K562 (cell line): ENCODE measurements around the gene CETN2.

Source experiments
- CREB1 ChIP-seq, 2 experiments: sonication (generic) in 1 of 2; formaldehyde crosslinking in 1 of 2; IDR thresholded peaks; 2 replicates each; pipeline versions ENCODE4 v1.6.1 to v1.8.0; 2012 to 2022; ENCODE audit warnings: inconsistent platforms in 1 of 2, mild to moderate bottlenecking in 1 of 2, missing genetic modification reagents in 1 of 2, moderate library complexity in 1 of 2
- ELF1 ChIP-seq: fragments of 200-800 bp; sonication (Bioruptor generic); IDR thresholded peaks from 2 replicates; pipeline ENCODE4 v1.6.1; 2016; ENCODE audit warnings: missing genetic modification characterization, missing compliant biosample characterization
- FOXJ3 ChIP-seq: sonication (generic); formaldehyde crosslinking; IDR thresholded peaks from 2 replicates; pipeline ENCODE4 v1.4.0; 2020; ENCODE audit warnings: mild to moderate bottlenecking, missing genetic modification reagents
- JUN ChIP-seq, 2 experiments: sonication (generic) in 1 of 2; formaldehyde crosslinking in 1 of 2; IDR thresholded peaks; 2 replicates each; pipeline versions ENCODE4 v1.6.1 to v1.8.0; 2012 to 2022; ENCODE audit warnings: borderline replicate concordance in 2 of 2, mild to moderate bottlenecking in 2 of 2, improper control_type of control experiment in 1 of 2, low read depth in 1 of 2, low read length in 1 of 2, missing genetic modification reagents in 1 of 2
- KAT8 ChIP-seq: fragments of 450-650 bp; IDR thresholded peaks from 2 replicates; pipeline ENCODE4 v1.6.1; 2016; ENCODE audit warnings: low read depth, mild to moderate bottlenecking
- MYC ChIP-seq, 2 experiments: fragments of 250-450 bp in 1 of 2; sonication (Bioruptor Pico) in 1 of 2; IDR thresholded peaks; 2 replicates each; pipeline versions ENCODE4 v1.5.1 to v1.6.1; 2012 to 2021; ENCODE audit warnings: low read depth in 2 of 2, borderline replicate concordance in 1 of 2, improper control_type of control experiment in 1 of 2, low read length in 1 of 2, mild to moderate bottlenecking in 1 of 2, moderate library complexity in 1 of 2
- POLR2A ChIP-seq: fragments of 450-650 bp; conservative IDR thresholded peaks from 2 replicates; pipeline ENCODE4 v1.6.1; 2016
- POLR2AphosphoS5 ChIP-seq: IDR thresholded peaks from 2 replicates; pipeline ENCODE4 v1.6.1; 2011; ENCODE audit warnings: mild to moderate bottlenecking, low read depth, low read length, moderate library complexity; ENCODE audit not compliant: control insufficient read depth, insufficient read depth
- SP1 ChIP-seq: sonication (generic); formaldehyde crosslinking; IDR thresholded peaks from 2 replicates; pipeline ENCODE4 v1.8.1; 2022; ENCODE audit warnings: mild to moderate bottlenecking, missing genetic modification reagents
- ZNF57 ChIP-seq: fragments of 450-650 bp; formaldehyde crosslinking; IDR thresholded peaks from 2 replicates; pipeline ENCODE4 v1.4.0; 2020; ENCODE audit warnings: mild to moderate bottlenecking, moderate library complexity
- TF ChIP-seq, protein P1 (sequence below): sonication (generic); formaldehyde crosslinking; IDR thresholded peaks from 2 replicates; pipeline ENCODE4 v1.5.0; 2020; ENCODE audit warnings: missing genetic modification reagents

DNA sequence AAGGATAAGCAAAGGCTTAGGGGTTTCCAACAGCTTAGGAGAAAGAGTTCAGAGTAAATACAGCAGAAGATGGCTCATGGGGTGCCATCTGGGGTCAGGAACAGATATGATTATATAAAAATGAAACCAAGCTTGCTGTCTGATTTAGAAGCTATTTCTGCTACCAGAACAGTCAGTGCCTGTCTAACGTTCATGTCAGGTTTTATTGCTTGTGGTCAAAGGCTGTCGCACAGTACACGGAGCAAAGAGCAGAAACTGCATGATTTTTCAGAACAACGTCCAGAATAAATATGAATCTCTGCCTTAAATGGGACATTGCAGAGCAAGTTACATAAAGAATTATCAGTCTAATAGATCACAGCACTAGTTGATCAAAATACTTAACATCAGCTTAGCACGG is 17.4 kb downstream of the CETN2 start:
- no peak for TF ChIP-seq POLR2AphosphoS5
- TF ChIP-seq ELF1 (tag): no peak
- TF ChIP-seq SP1 (CRISPR knock-in tag): no peak
- TF ChIP-seq CREB1 (IDR thresholded peaks at IDR 0.05): no peak
- no peak for TF ChIP-seq CREB1 (CRISPR knock-in tag; IDR thresholded peaks at IDR 0.05)
- no peak for TF ChIP-seq MYC (IDR thresholded peaks at IDR 0.05; ENCODE audit: low read depth, low read length)
- TF ChIP-seq MYC (CRISPR knock-in tag; IDR thresholded peaks at IDR 0.05; ENCODE audit: borderline replicate concordance, low read depth): no peak
- no peak for TF ChIP-seq ZNF57 (CRISPR knock-in tag)
- TF ChIP-seq FOXJ3 (CRISPR knock-in tag): no peak
- no peak for TF ChIP-seq KAT8
- TF ChIP-seq JUN (IDR thresholded peaks at IDR 0.05; ENCODE audit: borderline replicate concordance, low read depth, low read length): no peak
- TF ChIP-seq JUN (CRISPR knock-in tag; IDR thresholded peaks at IDR 0.05; ENCODE audit: borderline replicate concordance): no peak
- no peak for TF ChIP-seq POLR2A
- TF ChIP-seq, protein P1, sequence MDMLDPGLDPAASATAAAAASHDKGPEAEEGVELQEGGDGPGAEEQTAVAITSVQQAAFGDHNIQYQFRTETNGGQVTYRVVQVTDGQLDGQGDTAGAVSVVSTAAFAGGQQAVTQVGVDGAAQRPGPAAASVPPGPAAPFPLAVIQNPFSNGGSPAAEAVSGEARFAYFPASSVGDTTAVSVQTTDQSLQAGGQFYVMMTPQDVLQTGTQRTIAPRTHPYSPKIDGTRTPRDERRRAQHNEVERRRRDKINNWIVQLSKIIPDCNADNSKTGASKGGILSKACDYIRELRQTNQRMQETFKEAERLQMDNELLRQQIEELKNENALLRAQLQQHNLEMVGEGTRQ (CRISPR knock-in tag): no peak
